HepG2 (cell line): ENCODE measurements around the gene METTL1. TPM values are rescaled to one million over a fixed set of nuclear protein-coding genes. Genes with fewer than 3 reads are reported as not detected.

Experiments
- ATAC-seq: fragments of 200-7000 bp; cut with Tn5 transposase; 3 replicates; pipeline ENCODE4 v1.9.1; 2020; ENCODE audit warnings: mild to moderate bottlenecking, moderate library complexity
- BruUV-seq: library from RNA; stranded (reverse); fragments of 400-500 nt; replicated peaks from 2 replicates; lab custom pipeline; 2021; lab: Mats Ljungman, UMichigan
- CTCF ChIA-PET: fragments of 300-600 bp; formaldehyde crosslinking; extraction: SDS; loops from one replicate; lab custom pipeline; 2021; ENCODE audit warnings: low total read pairs, inconsistent platforms, low intra/inter-chr PET ratio; lab: Yijun Ruan, JAX
- POLR2A ChIA-PET: fragments of 350-600 bp; sonication (Branson Sonifier 250); formaldehyde crosslinking; loops from one replicate; lab custom pipeline; 2020; ENCODE audit warnings: antibody characterized with exemption, inconsistent platforms; lab: Yijun Ruan, JAX
- DNase-seq: peaks from one replicate; pipeline ENCODE4 v3.0.0-alpha.2; 2015; ENCODE audit warnings: low spot score
- FAIRE-seq: peaks from 3 replicates; lab custom pipeline; 2011; peaks lifted over from hg19 to GRCh38; lab: Jason Lieb, UNC
- H2AFZ ChIP-seq: one replicate; pipeline ENCODE4 v1.6.1; 2011; ENCODE audit warnings: low read length, inconsistent platforms
- H3K27ac ChIP-seq: fragments of 300-600 bp; 3 replicates; pipeline ENCODE4 v1.8.0; 2011; ENCODE audit warnings: mixed run types, mild to moderate bottlenecking, mixed read lengths, low read length, inconsistent platforms; ENCODE audit not compliant: insufficient read depth; ENCODE audit errors: extremely low read length
- H3K27me3 ChIP-seq, 2 experiments: fragments of 200-600 bp in 1 of 2; 2 replicates in 1 of 2; 3 replicates in 1 of 2; pipeline versions ENCODE4 v1.6.0 to v1.8.0; 2011; ENCODE audit warnings: low read length in 2 of 2, mild to moderate bottlenecking in 2 of 2, moderate library complexity in 2 of 2, inconsistent platforms in 1 of 2; ENCODE audit not compliant: insufficient read depth in 2 of 2, control insufficient read depth in 1 of 2
- H3K36me3 ChIP-seq, 2 experiments: fragments of 200-600 bp in 1 of 2; replicated peaks in 1 of 2; 2 replicates in 1 of 2; 3 replicates in 1 of 2; pipeline versions ENCODE4 v1.5.1 to v1.8.0; 2011; ENCODE audit warnings: low read length in 2 of 2, inconsistent platforms in 1 of 2; ENCODE audit not compliant: insufficient read depth in 2 of 2, control insufficient read depth in 1 of 2
- H3K4me1 ChIP-seq: 2 replicates; pipeline ENCODE4 v1.5.1; 2012; ENCODE audit warnings: low read length, inconsistent platforms; ENCODE audit not compliant: insufficient read depth
- H3K4me2 ChIP-seq: 2 replicates; pipeline ENCODE4 v1.6.0; 2011; ENCODE audit warnings: low read depth, low read length, inconsistent platforms
- H3K4me3 ChIP-seq, 3 experiments: fragments of 200-600 bp in 1 of 3; sonication (generic), shearing (Covaris generic) in 1 of 3; replicated peaks in 1 of 3; 2 replicates each; pipeline ENCODE4 v1.5.1; 2011 to 2016; ENCODE audit warnings: low read length in 3 of 3, inconsistent platforms in 2 of 3, low read depth in 2 of 3, mild to moderate bottlenecking in 2 of 3, control low read depth in 1 of 3, mixed read lengths in 1 of 3; ENCODE audit not compliant: insufficient read depth in 1 of 3
- H3K79me2 ChIP-seq: one replicate; pipeline ENCODE4 v1.6.1; 2011; ENCODE audit warnings: low read length, inconsistent platforms; ENCODE audit not compliant: insufficient read depth
- H3K9ac ChIP-seq: 2 replicates; pipeline ENCODE4 v1.6.0; 2011; ENCODE audit warnings: mild to moderate bottlenecking, low read depth, low read length, inconsistent platforms; ENCODE audit not compliant: insufficient read depth
- H3K9me3 ChIP-seq: 2 replicates; pipeline ENCODE4 v1.5.1; 2012; ENCODE audit warnings: mild to moderate bottlenecking, low read length
- H4K20me1 ChIP-seq: 2 replicates; pipeline ENCODE4 v1.6.0; 2011; ENCODE audit warnings: inconsistent platforms, mild to moderate bottlenecking, low read length, moderate library complexity; ENCODE audit not compliant: insufficient read depth
- GTF2F1 ChIP-seq: fragments of 150-350 bp; IDR thresholded peaks from 2 replicates; pipeline ENCODE4 v1.6.1; 2014; ENCODE audit warnings: low read length
- GZF1 ChIP-seq: sonication (generic); formaldehyde crosslinking; IDR thresholded peaks from 2 replicates; pipeline ENCODE4 v1.5.1; 2020; ENCODE audit warnings: mild to moderate bottlenecking, missing genetic modification reagents
- IKZF4 ChIP-seq: sonication (generic); formaldehyde crosslinking; IDR thresholded peaks from 2 replicates; pipeline ENCODE4 v1.5.1; 2020; ENCODE audit warnings: borderline replicate concordance, mild to moderate bottlenecking, low read depth, missing genetic modification reagents; ENCODE audit errors: not compliant biosample characterization
- JUND ChIP-seq: sonication (generic); formaldehyde crosslinking; IDR thresholded peaks from 2 replicates; pipeline ENCODE4 v1.8.0; 2022; ENCODE audit warnings: mild to moderate bottlenecking, missing genetic modification reagents
- MTERF4 ChIP-seq: sonication (generic); formaldehyde crosslinking; IDR thresholded peaks from 2 replicates; pipeline ENCODE4 v1.8.0; 2023; ENCODE audit warnings: mild to moderate bottlenecking, missing genetic modification reagents
- RFX1 ChIP-seq: fragments of 450-650 bp; IDR thresholded peaks from 2 replicates; pipeline ENCODE4 v1.6.1; 2017
- TBX2 ChIP-seq: sonication (generic); formaldehyde crosslinking; IDR thresholded peaks from 2 replicates; pipeline ENCODE4 v1.5.0; 2020; ENCODE audit warnings: missing genetic modification reagents, mild to moderate bottlenecking, borderline replicate concordance
- ZNF207 ChIP-seq: fragments of 450-650 bp; IDR thresholded peaks from 2 replicates; pipeline ENCODE4 v1.6.1; 2016; ENCODE audit warnings: antibody characterized with exemption, borderline replicate concordance
- ZNF276 ChIP-seq: sonication (generic); formaldehyde crosslinking; IDR thresholded peaks from 2 replicates; pipeline ENCODE4 v1.4.0; 2020; ENCODE audit warnings: mild to moderate bottlenecking, low read depth, missing genetic modification reagents
- ZNF550 ChIP-seq: sonication (generic); formaldehyde crosslinking; IDR thresholded peaks from 2 replicates; pipeline ENCODE4 v1.4.0; 2020; ENCODE audit warnings: mild to moderate bottlenecking, missing genetic modification reagents, borderline replicate concordance
- ZNF574 ChIP-seq: sonication (generic); formaldehyde crosslinking; IDR thresholded peaks from 2 replicates; pipeline ENCODE4 v1.4.0; 2020; ENCODE audit warnings: missing genetic modification reagents
- ZSCAN21 ChIP-seq: sonication (generic); formaldehyde crosslinking; IDR thresholded peaks from 2 replicates; pipeline ENCODE4 v1.8.0; 2022; ENCODE audit warnings: mild to moderate bottlenecking, missing genetic modification reagents, moderate library complexity, borderline replicate concordance
- WGBS: methylation state at CpG from one replicate; pipeline ENCODE4 v1.1.6; 2017; ENCODE audit warnings: low lambda C conversion rate; 5-methylcytosine and 5-hydroxymethylcytosine counted together
- in situ Hi-C: cut with HindIII; loops from 2 replicates; pipeline ENCODE4 v1.10.0; 2017; ENCODE audit warnings: low pct_unique_long_range_greater_than_20kb; ENCODE audit not compliant: extremely low pct_ligation_motif_present
- intact Hi-C: fragments of 100-400 bp; cut with micrococcal nuclease; formaldehyde crosslinking; loops from one replicate; pipeline ENCODE4 v1.10.0; 2022; ENCODE audit not compliant: unreplicated experiment
- polyA plus RNA-seq, 8 experiments: library from polyadenylated mRNA; depleted of rRNA in 3 of 8; stranded (reverse) in 7 of 8; unstranded in 1 of 8; fragments of >200 nt; fragmentation: Illumina TruSeq in 4 of 8; extraction: Trizol in 4 of 8; gene quantifications; 2 replicates each; pipeline versions ENCODE4 v1.2.1 to v1.2.3, GENCODE V29; 2011 to 2016; ENCODE audit warnings: low read depth in 4 of 8, missing spikeins in 1 of 8, mixed read lengths in 1 of 8; ENCODE audit not compliant: insufficient read depth in 1 of 8
- total RNA-seq, 5 experiments: library from RNA; depleted of rRNA; stranded (reverse); fragments of >200 nt; fragmentation: Illumina TruSeq; extraction: Trizol; gene quantifications; 2 replicates each; pipeline ENCODE4 v1.2.3, GENCODE V29; 2016; ENCODE audit warnings: low read depth in 1 of 5
- TF ChIP-seq, protein P1 (sequence below): sonication (generic); formaldehyde crosslinking; IDR thresholded peaks from 2 replicates; pipeline ENCODE4 v1.4.0; 2020; ENCODE audit warnings: missing genetic modification reagents

The METTL1 gene
- total and polyA plus RNA-seq, 2 of the 13 experiments (the other 11 are each of a cell fraction or from before 2014, with no cell fraction given), result 34.7 to 36.9 TPM

DNA sequence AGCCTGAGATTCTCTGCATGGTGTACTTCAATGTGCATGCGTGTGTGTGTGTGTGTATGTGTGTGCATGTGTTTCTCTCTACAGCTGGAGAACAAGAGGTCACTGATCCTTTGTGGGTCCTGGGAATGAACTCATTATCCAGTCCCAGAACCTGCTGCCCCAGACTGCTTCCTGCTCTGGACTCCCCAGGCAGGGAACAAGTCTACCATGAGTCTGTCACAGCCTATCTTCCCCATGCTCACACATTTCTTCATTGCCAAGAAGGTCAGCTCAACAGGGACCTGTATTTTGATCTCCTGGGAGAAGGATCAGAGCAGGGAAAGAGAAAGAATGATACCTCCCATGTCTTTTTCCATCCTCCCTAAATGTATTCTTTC is 30.5 kb downstream of the METTL1 start:
- BruUV-seq, result no TSS peak
- Histone ChIP-seq H3K27ac (no peak overlapping the region), H3K9me3 (no peaks in the 10 kb centered on the region), H4K20me1 (no peaks in the 10 kb centered on the region)
- POLR2A ChIA-PET, result no interaction called here
- FAIRE-seq, result no peak
- no peak for TF ChIP-seq ZNF574 (CRISPR knock-in tag)
- TF ChIP-seq ZNF276 (CRISPR knock-in tag), result no peak
- TF ChIP-seq MTERF4 (CRISPR knock-in tag), result no peak
- no peak for TF ChIP-seq GTF2F1
- TF ChIP-seq JUND, result no peak
- no peak for TF ChIP-seq ZSCAN21 (CRISPR knock-in tag)
- TF ChIP-seq ZNF550 (CRISPR knock-in tag), result no peak
- TF ChIP-seq GZF1 (CRISPR knock-in tag), result no peak
- TF ChIP-seq IKZF4 (CRISPR knock-in tag), result no peak
- TF ChIP-seq ZNF207, result no peak
- TF ChIP-seq, protein P1, sequence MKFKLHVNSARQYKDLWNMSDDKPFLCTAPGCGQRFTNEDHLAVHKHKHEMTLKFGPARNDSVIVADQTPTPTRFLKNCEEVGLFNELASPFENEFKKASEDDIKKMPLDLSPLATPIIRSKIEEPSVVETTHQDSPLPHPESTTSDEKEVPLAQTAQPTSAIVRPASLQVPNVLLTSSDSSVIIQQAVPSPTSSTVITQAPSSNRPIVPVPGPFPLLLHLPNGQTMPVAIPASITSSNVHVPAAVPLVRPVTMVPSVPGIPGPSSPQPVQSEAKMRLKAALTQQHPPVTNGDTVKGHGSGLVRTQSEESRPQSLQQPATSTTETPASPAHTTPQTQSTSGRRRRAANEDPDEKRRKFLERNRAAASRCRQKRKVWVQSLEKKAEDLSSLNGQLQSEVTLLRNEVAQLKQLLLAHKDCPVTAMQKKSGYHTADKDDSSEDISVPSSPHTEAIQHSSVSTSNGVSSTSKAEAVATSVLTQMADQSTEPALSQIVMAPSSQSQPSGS (CRISPR knock-in tag), result no peak
- no peak for TF ChIP-seq RFX1
- no peak for TF ChIP-seq TBX2 (CRISPR knock-in tag)
- TF ChIP-seq, all 625 proteins: peak for 0
- Histone ChIP-seq H3K27me3 (peaks cover 9 to 41% of the 10 kb centered on the region in 2 experiments; a peak in 4 of 5 replicates), H2AFZ (no peak overlapping the region), H3K36me3 (peaks cover 0 to 9% of the 10 kb centered on the region in 2 experiments; a peak in 2 of 5 replicates), H3K9ac (no peak overlapping the region), H3K4me2 (peak overlapping the region; percentile 54), H3K4me1 (peaks cover 57% of the 10 kb centered on the region), H3K79me2 (peaks cover 10% of the 10 kb centered on the region), H3K4me3 (no peak overlapping the region)
- ATAC-seq (no peak), DNase-seq (no peak)
- intact Hi-C loops (no loop called here), in situ Hi-C loops (no loop called here)
- no CpG with 5 or more reads among the region's 1 CpG for WGBS
- CTCF ChIA-PET, result no interaction called here
